AG09309 (cell line): Measurements from ENCODE around the gene CNIH1.
"Not testable (repeated sequence)": the region's sequence is repeated elsewhere in the genome, so short reads cannot be mapped to it uniquely, and the experiment has no call there.

Source experiments
- DNase-seq: peaks from one replicate; pipeline ENCODE4 v3.0.0-alpha.2; 2010; ENCODE audit warnings: low read depth
- H3K4me3 ChIP-seq: 2 replicates; pipeline ENCODE4 v1.5.1; 2011; ENCODE audit warnings: mild to moderate bottlenecking, low read depth, low read length, moderate library complexity; ENCODE audit not compliant: control insufficient read depth
- TF ChIP-seq, protein P1 (sequence below): IDR thresholded peaks from 2 replicates; pipeline ENCODE4 v1.5.1; 2011; ENCODE audit warnings: mild to moderate bottlenecking, low read depth, low read length, inconsistent platforms; ENCODE audit not compliant: insufficient read depth, control insufficient read depth; ENCODE audit errors: missing control alignments

Gene CNIH1

DNA sequence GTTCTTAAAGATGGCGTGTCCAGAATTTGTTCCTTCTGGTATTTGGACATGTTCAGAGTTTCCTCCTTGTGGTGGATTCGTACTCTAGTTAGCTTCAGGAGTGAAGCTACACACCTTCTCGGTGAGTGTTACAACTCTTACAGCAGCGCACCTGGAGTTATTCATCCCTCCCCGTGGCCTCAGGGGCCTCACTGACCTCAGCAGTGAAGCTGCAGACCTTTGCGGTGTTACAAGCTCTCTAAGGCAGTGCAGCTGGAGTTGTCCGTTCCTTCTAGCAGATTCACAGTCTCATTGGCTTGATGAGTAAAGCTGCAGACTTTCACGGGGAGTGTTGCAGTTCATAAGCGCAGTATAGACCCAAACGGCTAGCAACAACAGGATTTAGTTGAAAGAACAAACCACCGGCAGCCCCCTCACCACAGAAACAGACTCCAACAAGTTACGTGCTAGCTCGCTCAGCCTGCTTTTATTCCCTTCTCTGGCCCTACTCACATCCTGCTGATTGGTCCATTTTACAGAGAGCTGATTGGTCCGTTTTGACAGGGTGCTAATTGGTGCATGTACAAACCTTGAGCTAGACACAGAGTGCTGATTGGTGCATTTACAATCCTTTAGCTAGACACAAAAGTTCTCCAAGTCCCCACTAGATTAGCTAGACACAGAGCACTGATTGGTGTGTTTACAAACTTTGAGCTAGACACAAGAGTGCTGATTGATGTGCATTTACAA is 48.9 kb downstream of the CNIH1 start:
- TF ChIP-seq, protein P1, sequence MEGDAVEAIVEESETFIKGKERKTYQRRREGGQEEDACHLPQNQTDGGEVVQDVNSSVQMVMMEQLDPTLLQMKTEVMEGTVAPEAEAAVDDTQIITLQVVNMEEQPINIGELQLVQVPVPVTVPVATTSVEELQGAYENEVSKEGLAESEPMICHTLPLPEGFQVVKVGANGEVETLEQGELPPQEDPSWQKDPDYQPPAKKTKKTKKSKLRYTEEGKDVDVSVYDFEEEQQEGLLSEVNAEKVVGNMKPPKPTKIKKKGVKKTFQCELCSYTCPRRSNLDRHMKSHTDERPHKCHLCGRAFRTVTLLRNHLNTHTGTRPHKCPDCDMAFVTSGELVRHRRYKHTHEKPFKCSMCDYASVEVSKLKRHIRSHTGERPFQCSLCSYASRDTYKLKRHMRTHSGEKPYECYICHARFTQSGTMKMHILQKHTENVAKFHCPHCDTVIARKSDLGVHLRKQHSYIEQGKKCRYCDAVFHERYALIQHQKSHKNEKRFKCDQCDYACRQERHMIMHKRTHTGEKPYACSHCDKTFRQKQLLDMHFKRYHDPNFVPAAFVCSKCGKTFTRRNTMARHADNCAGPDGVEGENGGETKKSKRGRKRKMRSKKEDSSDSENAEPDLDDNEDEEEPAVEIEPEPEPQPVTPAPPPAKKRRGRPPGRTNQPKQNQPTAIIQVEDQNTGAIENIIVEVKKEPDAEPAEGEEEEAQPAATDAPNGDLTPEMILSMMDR: no peak
- DNase-seq: no peak
- no peak overlapping the region for H3K4me3 ChIP-seq

DNA sequence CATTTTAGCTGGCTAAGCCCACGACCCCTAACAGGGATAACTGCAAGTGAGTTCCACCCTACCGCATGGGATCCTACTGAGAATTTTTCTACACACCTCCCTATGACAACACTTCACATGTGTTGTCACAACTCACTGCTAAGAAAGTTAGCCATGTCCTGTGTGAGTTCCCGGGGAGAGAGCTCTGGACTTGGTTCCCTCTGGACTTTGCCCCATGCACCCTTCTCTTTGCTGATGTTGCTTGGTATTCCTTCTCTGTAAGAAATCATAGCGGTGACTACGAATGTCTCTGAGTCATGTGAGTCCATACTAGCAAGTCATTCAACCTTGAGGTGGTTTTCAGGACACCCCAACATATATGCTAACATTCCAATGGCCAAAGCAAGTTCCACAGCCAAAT is 53.8 kb downstream of the CNIH1 start:
- no peak overlapping the region for H3K4me3 ChIP-seq
- no peak for DNase-seq
- TF ChIP-seq, protein P1: no peak

DNA sequence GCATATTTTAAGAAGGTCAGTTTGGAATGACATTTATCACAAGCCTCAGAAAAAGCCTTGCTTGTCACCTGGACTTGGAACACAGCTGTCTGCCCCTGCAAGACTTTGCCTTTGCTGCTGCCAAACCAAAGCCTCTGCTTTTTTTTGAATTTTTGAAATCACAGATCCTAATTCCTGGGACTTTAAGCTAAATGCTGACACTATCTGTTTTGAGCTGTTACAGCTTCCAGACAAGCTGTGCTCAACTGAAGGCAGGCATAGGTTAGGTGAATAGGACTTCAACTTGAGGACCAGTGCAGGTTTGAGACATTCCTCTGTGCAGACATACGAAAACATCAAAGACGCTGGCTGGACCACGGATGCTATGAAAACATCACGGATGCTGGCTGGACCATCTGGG is 55.6 kb downstream of the CNIH1 start:
- DNase-seq: no peak
- TF ChIP-seq, protein P1: no peak
- no peak overlapping the region for H3K4me3 ChIP-seq

DNA sequence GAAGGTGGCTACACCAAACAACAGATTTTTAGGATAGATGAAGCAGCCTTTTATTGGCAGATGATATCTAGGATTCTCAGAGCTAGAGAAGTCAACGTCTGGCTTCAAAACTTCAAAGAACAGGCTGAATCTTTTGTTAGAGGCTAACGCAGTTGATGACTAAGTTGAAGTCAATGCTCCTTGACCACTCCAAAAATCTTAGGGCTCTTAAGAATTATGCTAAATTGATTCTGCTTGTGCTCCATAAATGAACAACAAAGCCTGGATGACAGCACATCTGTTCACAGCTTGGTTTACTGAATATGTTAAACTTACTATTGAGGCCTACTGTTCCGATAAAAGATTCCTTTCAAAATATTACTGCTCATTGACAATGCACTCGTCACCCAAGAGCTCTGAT is 57.3 kb downstream of the CNIH1 start:
- TF ChIP-seq, protein P1: no peak
- H3K4me3 ChIP-seq: no peak overlapping the region
- DNase-seq: no peak

DNA sequence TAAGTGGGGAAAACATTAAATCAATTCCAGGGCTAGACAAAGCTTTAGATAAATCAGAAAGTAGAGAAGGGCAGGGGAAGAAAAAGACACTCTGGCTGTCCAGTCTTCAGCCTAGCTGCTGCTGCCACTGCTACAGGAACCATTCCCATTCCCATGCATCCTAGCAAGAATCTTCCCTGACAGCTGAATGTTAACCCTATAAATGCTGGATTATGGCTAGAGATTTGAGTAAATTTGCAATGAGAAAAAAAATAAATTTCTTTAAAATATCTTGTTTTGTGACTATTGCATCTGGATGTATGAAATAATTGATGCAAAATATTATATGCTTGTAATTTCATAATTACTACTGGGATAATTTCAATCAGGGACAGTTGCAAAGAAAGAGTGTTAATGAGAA is 59.4 kb downstream of the CNIH1 start:
- no peak for DNase-seq
- H3K4me3 ChIP-seq: no peak overlapping the region
- TF ChIP-seq, protein P1: no peak

DNA sequence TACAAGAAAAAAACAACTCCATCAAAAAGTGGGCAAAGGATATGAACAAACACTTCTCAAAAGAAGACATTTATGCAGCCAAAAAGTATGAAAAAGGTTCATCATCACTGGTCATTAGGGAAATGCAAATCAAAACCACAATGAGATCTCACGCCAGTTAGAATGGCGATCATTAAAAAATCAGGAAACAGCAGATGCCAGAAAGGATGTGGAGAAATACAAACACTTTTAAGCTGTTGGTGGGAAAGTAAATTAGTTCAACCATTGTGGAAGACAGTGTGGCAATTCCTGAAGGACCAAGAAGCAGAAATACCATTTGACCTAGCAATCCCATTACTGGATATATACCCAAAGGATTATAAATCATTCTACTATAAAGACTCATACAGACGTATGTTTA is 60.6 kb downstream of the CNIH1 start:
- not testable (repeated sequence) for H3K4me3 ChIP-seq, DNase-seq

DNA sequence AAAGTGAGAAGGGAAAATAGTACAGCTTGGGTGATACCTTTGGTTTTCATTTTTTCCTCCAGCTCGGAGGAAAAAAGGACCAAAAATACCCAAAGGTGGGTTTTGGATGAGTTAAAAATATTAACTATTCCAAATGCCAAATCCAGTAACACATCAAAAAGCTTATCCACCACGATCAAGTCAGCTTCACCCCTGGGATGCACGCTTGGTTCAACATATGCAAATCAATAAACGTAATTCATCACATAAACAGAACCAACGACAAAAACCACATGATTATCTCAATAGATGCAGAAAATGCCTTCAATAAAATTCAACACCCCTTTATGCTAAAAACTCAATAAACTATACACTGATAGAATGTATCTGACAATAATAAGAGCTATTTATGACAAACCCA is 62.3 kb downstream of the CNIH1 start:
- not testable (repeated sequence) for H3K4me3 ChIP-seq, DNase-seq

DNA sequence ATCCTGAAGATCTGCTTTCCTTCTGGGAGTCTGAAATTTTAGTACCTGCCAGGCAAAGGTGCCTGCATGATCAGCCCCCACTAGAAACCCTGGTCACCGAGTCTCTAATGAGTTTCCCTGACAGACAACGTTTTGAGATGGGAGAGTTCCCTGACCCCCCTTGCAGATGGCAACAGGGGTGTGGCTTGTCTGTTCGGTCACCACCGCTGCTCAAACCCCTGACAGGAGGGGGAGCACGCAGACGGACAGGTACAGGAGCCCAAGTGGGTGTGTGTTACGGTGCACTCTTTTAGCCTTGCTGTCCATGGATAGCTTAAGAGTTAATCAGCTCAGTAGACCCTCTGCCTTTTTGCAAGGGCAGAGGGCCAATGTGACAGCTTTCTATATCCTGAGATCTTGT is 63.7 kb downstream of the CNIH1 start:
- TF ChIP-seq, protein P1: no peak
- no peak overlapping the region for H3K4me3 ChIP-seq
- DNase-seq: no peak
